B cell (primary cell): ENCODE results near the gene MRTFB. TPM values are rescaled to one million over a fixed set of nuclear protein-coding genes. Genes with fewer than 3 reads are reported as not detected.

Experiments used
- ATAC-seq: fragments of 200-7000 bp; cut with Tn5 transposase; one replicate; pipeline ENCODE4 v1.10.0; 2021; ENCODE audit warnings: low read depth, mild to moderate bottlenecking, moderate number of reproducible peaks, moderate library complexity
- CTCF ChIA-PET: fragments of 350-600 bp; sonication (Branson Sonifier 250); formaldehyde crosslinking; loops from one replicate; lab custom pipeline; 2021; ENCODE audit warnings: antibody characterized with exemption, inconsistent platforms; lab: Charles Lee
- POLR2A ChIA-PET: fragments of 350-600 bp; sonication (Branson Sonifier 250); formaldehyde crosslinking; loops from one replicate; lab custom pipeline; 2021; ENCODE audit warnings: antibody characterized with exemption; lab: Charles Lee
- DNase-seq: peaks from one replicate; pipeline ENCODE4 v3.0.0; 2013
- H2AFZ ChIP-seq: 2 replicates; pipeline ENCODE4 v1.6.1; 2012; ENCODE audit warnings: mild to moderate bottlenecking, low read depth, low read length; ENCODE audit not compliant: insufficient read depth, poor library complexity, severe bottlenecking
- H3K27ac ChIP-seq, 2 donors: 1 replicate in 1 of 2; 2 replicates in 1 of 2; pipeline ENCODE4 v1.5.1; 2012 to 2013; ENCODE audit warnings: low read length in 2 of 2, mild to moderate bottlenecking in 2 of 2, moderate library complexity in 1 of 2
- H3K27me3 ChIP-seq, 4 experiments: fragments of 200-600 bp in 1 of 4; sonication (generic) in 1 of 4; replicated peaks in 1 of 4; 1 replicate in 2 of 4; 2 replicates in 2 of 4; pipeline versions ENCODE4 v1.6.1 to v1.7.0; 2013 to 2016; ENCODE audit warnings: low read length in 3 of 4, mild to moderate bottlenecking in 2 of 4, mixed read lengths in 1 of 4, moderate library complexity in 1 of 4; ENCODE audit not compliant: insufficient read depth in 4 of 4, control insufficient read depth in 3 of 4; ENCODE audit errors: control extremely low read depth in 1 of 4
- H3K36me3 ChIP-seq, 2 experiments: replicated peaks in 1 of 2; 1 replicate in 1 of 2; 2 replicates in 1 of 2; pipeline versions ENCODE4 v1.6.1 to v1.7.1; 2013; ENCODE audit warnings: low read length in 1 of 2; ENCODE audit not compliant: insufficient read depth in 2 of 2, control insufficient read depth in 1 of 2; ENCODE audit errors: control extremely low read depth in 1 of 2, extremely low read depth in 1 of 2
- H3K4me1 ChIP-seq, 2 donors: fragments of 200-600 bp in 1 of 2; sonication (generic) in 1 of 2; 1 replicate in 1 of 2; 2 replicates in 1 of 2; pipeline versions ENCODE4 v1.5.1 to v1.6.1; 2013 to 2017; ENCODE audit warnings: low read length in 2 of 2; ENCODE audit not compliant: control insufficient read depth in 2 of 2, insufficient read depth in 2 of 2
- H3K4me2 ChIP-seq: replicated peaks from 2 replicates; pipeline ENCODE3; 2012; ENCODE audit warnings: mild to moderate bottlenecking, low read depth, low read length; ENCODE audit not compliant: poor library complexity, severe bottlenecking
- H3K4me3 ChIP-seq, 5 experiments: fragments of 200-600 bp in 1 of 5; sonication (generic) in 1 of 5; 1 replicate in 3 of 5; 2 replicates in 2 of 5; pipeline versions ENCODE4 v1.5.1 to v1.7.0; 2011 to 2016; ENCODE audit warnings: low read length in 4 of 5, mild to moderate bottlenecking in 4 of 5, low read depth in 2 of 5, control low read depth in 1 of 5, moderate library complexity in 1 of 5; ENCODE audit not compliant: insufficient read depth in 1 of 5; ENCODE audit errors: control extremely low read depth in 1 of 5, extremely low read depth in 1 of 5
- H3K79me2 ChIP-seq: fragments of 200-600 bp; sonication (generic); one replicate; pipeline ENCODE4 v1.6.0; 2016; ENCODE audit warnings: low read length; ENCODE audit not compliant: control insufficient read depth, insufficient read depth
- H3K9ac ChIP-seq: fragments of 200-600 bp; sonication (generic); 2 replicates; pipeline ENCODE4 v1.6.1; 2017; ENCODE audit warnings: mild to moderate bottlenecking, low read length, moderate library complexity
- H3K9me3 ChIP-seq, 3 donors: one replicate each; pipeline versions ENCODE4 v1.6.1 to v1.7.1; 2013; ENCODE audit warnings: low read length in 2 of 3; ENCODE audit not compliant: control insufficient read depth in 2 of 3, insufficient read depth in 1 of 3; ENCODE audit errors: control extremely low read depth in 1 of 3
- H4K20me1 ChIP-seq: 2 replicates; pipeline ENCODE4 v1.6.0; 2012; ENCODE audit warnings: mild to moderate bottlenecking, low read length; ENCODE audit not compliant: insufficient read depth, control insufficient read depth, poor library complexity, severe bottlenecking
- H3K27ac Mint-ChIP-seq: one replicate; pipeline ENCODE4 v1.8.0; 2021; ENCODE audit warnings: mixed read lengths
- H3K27me3 Mint-ChIP-seq: one replicate; pipeline ENCODE4 v1.8.0; 2021; ENCODE audit warnings: mixed read lengths
- H3K4me1 Mint-ChIP-seq: one replicate; pipeline ENCODE4 v1.8.0; 2021; ENCODE audit warnings: mixed read lengths
- H3K4me3 Mint-ChIP-seq: one replicate; pipeline ENCODE4 v1.8.0; 2021; ENCODE audit warnings: mixed read lengths
- H3K9me3 Mint-ChIP-seq: one replicate; pipeline ENCODE4 v1.8.0; 2022; ENCODE audit warnings: mixed read lengths; ENCODE audit not compliant: insufficient read depth
- CTCF ChIP-seq: fragments of 200-600 bp; IDR thresholded peaks from one replicate; pipeline ENCODE4 v1.8.0; 2022; ENCODE audit warnings: antibody characterized with exemption, mild to moderate bottlenecking
- EZH2 ChIP-seq: IDR thresholded peaks from 2 replicates; pipeline ENCODE4 v1.6.1; 2012; ENCODE audit warnings: borderline replicate concordance, low read depth, mild to moderate bottlenecking, moderate library complexity, low read length; ENCODE audit not compliant: insufficient read depth, poor library complexity, severe bottlenecking
- WGBS: methylation state at CpG from one replicate; pipeline ENCODE4 v1.1.5; 2013; ENCODE audit warnings: missing lambda C conversion rate; ENCODE audit not compliant: insufficient coverage; 5-methylcytosine and 5-hydroxymethylcytosine counted together
- intact Hi-C: fragments of 100-400 bp; cut with micrococcal nuclease; formaldehyde crosslinking; loops from one replicate; pipeline ENCODE4 v1.10.0; 2022
- polyA plus RNA-seq: library from polyadenylated mRNA; depleted of rRNA; stranded (reverse); fragments of >200 nt; gene quantifications from 2 replicates; pipeline ENCODE4 v1.2.3, GENCODE V29; 2012
- total RNA-seq, 2 donors: library from RNA; stranded (reverse); fragments of 120-200 nt in 1 of 2; gene quantifications; 1 replicate in 1 of 2; 2 replicates in 1 of 2; pipeline versions ENCODE4 v1.2.3 to v1.2.4, GENCODE V29; 2013 to 2022

Gene MRTFB
- total and polyA plus RNA-seq, 2 donors (not counting 1 experiment from before 2014, with no cell fraction given) = 6.6 to 39.5 TPM

DNA sequence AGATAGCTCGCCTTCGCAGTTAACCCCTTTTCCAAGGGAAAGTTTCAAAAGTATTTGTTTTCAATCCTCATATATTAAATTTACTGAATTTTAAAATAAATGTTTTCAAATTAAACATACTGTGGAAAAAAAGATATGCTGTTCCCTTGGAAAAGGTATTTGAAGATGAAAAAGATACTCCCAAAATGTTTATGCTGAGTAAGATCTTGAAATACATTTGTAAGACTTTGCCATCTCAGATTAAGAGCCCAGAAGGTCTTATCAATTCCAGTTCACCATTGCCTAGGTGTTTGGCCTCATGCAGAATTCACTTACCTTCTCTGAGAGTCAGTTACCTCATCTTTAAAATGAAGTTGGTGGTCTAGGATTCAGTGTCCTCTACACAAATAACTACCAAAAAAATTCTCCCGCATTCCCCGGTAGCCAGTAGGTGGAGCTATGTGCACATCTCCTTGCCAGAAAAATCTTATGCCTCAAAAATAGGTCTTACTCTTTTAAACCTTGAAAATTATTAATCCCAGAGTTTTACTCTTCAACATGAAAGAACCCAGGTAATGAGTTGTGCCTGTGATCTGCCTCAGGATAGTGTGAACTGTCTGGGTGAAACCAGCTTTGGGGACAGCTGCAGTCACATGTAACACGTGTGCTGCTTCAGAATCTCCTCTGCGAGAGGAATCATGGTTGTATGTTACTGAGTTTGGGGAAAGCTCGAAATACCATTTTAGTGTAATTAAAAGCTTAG lies 178.3 kb downstream of the MRTFB start:
- H3K4me2 ChIP-seq = no peak overlapping the region
- Mint-ChIP-seq H3K9me3 (no peaks in the 10 kb centered on the region), H3K27ac (no peak overlapping the region), H3K4me1 (no peaks in the 10 kb centered on the region), H3K27me3 (no peaks in the 10 kb centered on the region), H3K4me3 (no peak overlapping the region)
- H3K27ac ChIP-seq = no peak overlapping the region
- no peaks in the 10 kb centered on the region for H4K20me1 ChIP-seq
- H2AFZ ChIP-seq = no peak overlapping the region
- peaks cover 0 to 26% of the 10 kb centered on the region in 2 experiments for H3K36me3 ChIP-seq
- TF ChIP-seq CTCF (peak; percentile 95), EZH2 (no peak)
- no peaks in the 10 kb centered on the region for H3K4me1 ChIP-seq
- no peaks in the 10 kb centered on the region for H3K27me3 ChIP-seq
- WGBS = 100% methylated on average over 2 of the region's 7 CpGs
- H3K4me3 ChIP-seq = no peak overlapping the region
- ATAC-seq (no peak), DNase-seq (peak; percentile 66)
- ChIA-PET POLR2A (no interaction called here), CTCF (interaction anchor here (0.5 to 5.8 kb wide), 30 partner anchors 9 to 1202 kb away, joined by 3 to 81 read pairs (median 3); partner anchors contain the start of gene ERCC4)
- H3K9me3 ChIP-seq = no peaks in the 10 kb centered on the region
- no peaks in the 10 kb centered on the region for H3K79me2 ChIP-seq
- intact Hi-C loops = loop anchor here (1.0 to 2.0 kb wide), 3 partner anchors 40 to 327 kb away; no protein-coding TSS in a partner anchor
- no peak overlapping the region for H3K9ac ChIP-seq

DNA sequence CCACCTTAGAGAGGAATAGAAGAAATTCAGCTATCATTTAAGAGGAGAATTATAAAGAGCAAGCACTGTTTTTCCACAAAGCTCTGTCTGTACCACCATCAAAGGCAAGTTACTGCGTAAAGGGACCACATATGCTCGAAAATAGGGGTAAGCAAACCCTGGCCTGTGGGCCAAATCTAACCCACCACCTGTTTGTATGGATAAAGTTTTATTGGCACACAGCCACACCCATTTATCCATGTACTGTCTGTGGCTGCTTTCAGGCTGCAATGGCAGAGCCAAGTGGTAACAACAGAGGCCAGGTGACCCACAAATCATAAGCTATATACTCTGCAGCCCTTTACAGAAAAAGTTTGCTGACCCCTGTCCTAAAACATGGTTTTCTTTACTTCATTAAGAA lies 180.3 kb downstream of the MRTFB start:
- intact Hi-C loops = no loop called here
- no CpG with 5 or more reads among the region's 2 CpGs for WGBS
- ATAC-seq (no peak), DNase-seq (no peak)
- POLR2A ChIA-PET = no interaction called here
- Mint-ChIP-seq H3K4me1 (no peaks in the 10 kb centered on the region), H3K27ac (no peak overlapping the region), H3K27me3 (no peaks in the 10 kb centered on the region), H3K4me3 (no peak overlapping the region), H3K9me3 (no peaks in the 10 kb centered on the region)
- no peaks in the 10 kb centered on the region for H3K79me2 ChIP-seq
- H4K20me1 ChIP-seq = no peaks in the 10 kb centered on the region
- H2AFZ ChIP-seq = no peak overlapping the region
- peaks cover 0 to 26% of the 10 kb centered on the region in 2 experiments for H3K36me3 ChIP-seq
- CTCF ChIA-PET = interaction anchor here (0.6 to 5.8 kb wide), 5 partner anchors 38 to 348 kb away, joined by 3 to 81 read pairs (median 3); no protein-coding TSS in a partner anchor
- H3K9ac ChIP-seq = no peak overlapping the region
- TF ChIP-seq EZH2 (no peak), CTCF (no peak)
- H3K4me1 ChIP-seq = no peaks in the 10 kb centered on the region
- no peak overlapping the region for H3K4me3 ChIP-seq
- H3K4me2 ChIP-seq = no peak overlapping the region
- H3K9me3 ChIP-seq = no peaks in the 10 kb centered on the region
- H3K27ac ChIP-seq = no peak overlapping the region
- no peaks in the 10 kb centered on the region for H3K27me3 ChIP-seq
